Astrocyte (in vitro differentiated cells and primary cell): ENCODE measurements around the gene NOS1AP.

Source experiments
- EZH2 ChIP-seq: IDR thresholded peaks from 2 replicates; pipeline ENCODE4 v1.6.1; 2012; ENCODE audit warnings: mild to moderate bottlenecking, low read length, inconsistent platforms; ENCODE audit not compliant: insufficient read depth
- TF ChIP-seq, protein P1 (sequence below): IDR thresholded peaks from 2 replicates; pipeline ENCODE4 v1.5.1; 2011; ENCODE audit warnings: low read depth, mild to moderate bottlenecking, inconsistent platforms, low read length, moderate library complexity; ENCODE audit not compliant: insufficient read depth

- TF ChIP-seq, protein P1, sequence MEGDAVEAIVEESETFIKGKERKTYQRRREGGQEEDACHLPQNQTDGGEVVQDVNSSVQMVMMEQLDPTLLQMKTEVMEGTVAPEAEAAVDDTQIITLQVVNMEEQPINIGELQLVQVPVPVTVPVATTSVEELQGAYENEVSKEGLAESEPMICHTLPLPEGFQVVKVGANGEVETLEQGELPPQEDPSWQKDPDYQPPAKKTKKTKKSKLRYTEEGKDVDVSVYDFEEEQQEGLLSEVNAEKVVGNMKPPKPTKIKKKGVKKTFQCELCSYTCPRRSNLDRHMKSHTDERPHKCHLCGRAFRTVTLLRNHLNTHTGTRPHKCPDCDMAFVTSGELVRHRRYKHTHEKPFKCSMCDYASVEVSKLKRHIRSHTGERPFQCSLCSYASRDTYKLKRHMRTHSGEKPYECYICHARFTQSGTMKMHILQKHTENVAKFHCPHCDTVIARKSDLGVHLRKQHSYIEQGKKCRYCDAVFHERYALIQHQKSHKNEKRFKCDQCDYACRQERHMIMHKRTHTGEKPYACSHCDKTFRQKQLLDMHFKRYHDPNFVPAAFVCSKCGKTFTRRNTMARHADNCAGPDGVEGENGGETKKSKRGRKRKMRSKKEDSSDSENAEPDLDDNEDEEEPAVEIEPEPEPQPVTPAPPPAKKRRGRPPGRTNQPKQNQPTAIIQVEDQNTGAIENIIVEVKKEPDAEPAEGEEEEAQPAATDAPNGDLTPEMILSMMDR = no peak
- TF ChIP-seq EZH2 = no peak
Measured at GRCh38 chr1:162187687-162188276, 118.3 kb downstream of the NOS1AP start.
